GF-D8 (cell line): ENCODE measurements around the gene FIG4.

Source experiments
- DNase-seq: peaks from one replicate; lab custom pipeline; 2025; lab: John Stamatoyannopoulos, UW

Gene FIG4

GRCh38 chr6:109760208-109760607 lies 69.1 kb downstream of the FIG4 start:
- DNase-seq = no peak

- DNase-seq = no peak
Observed at GRCh38 chr6:109762166-109762565, 71.1 kb downstream of the FIG4 start.

- no peak for DNase-seq
Observed at GRCh38 chr6:109762769-109763441, 71.8 kb downstream of the FIG4 start.

- no peak for DNase-seq
Observed at GRCh38 chr6:109766167-109766566, 75.1 kb downstream of the FIG4 start.

GRCh38 chr6:109767961-109768360 lies 76.9 kb downstream of the FIG4 start:
- DNase-seq = no peak

GRCh38 chr6:109768485-109768884 lies 77.4 kb downstream of the FIG4 start:
- DNase-seq = no peak

- no peak for DNase-seq
Observed at GRCh38 chr6:109769213-109769612, 78.1 kb downstream of the FIG4 start.

GRCh38 chr6:109770047-109770446 lies 79.0 kb downstream of the FIG4 start:
- no peak for DNase-seq

- DNase-seq = no peak
Observed at GRCh38 chr6:109770779-109771178, 79.7 kb downstream of the FIG4 start.

- peak; percentile 84 for DNase-seq
Observed at GRCh38 chr6:109771939-109772755, 81.1 kb downstream of the FIG4 start.

- DNase-seq = no peak
Observed at GRCh38 chr6:109772883-109773431, 81.9 kb downstream of the FIG4 start.

- peak; percentile 11 for DNase-seq
Observed at GRCh38 chr6:109781001-109781400, 89.9 kb downstream of the FIG4 start.

GRCh38 chr6:109782491-109782999 lies 91.4 kb downstream of the FIG4 start:
- DNase-seq = no peak

- DNase-seq = no peak
Observed at GRCh38 chr6:109783250-109783986, 92.3 kb downstream of the FIG4 start.

- no peak for DNase-seq
Observed at GRCh38 chr6:109787312-109787711, 96.2 kb downstream of the FIG4 start.

- no peak for DNase-seq
Observed at GRCh38 chr6:109788687-109789086, 97.6 kb downstream of the FIG4 start.

- DNase-seq = no peak
Observed at GRCh38 chr6:109790131-109790530, 99.0 kb downstream of the FIG4 start.

- DNase-seq = no peak
Observed at GRCh38 chr6:109791301-109791700, 100.2 kb downstream of the FIG4 start.

- DNase-seq = no peak
Observed at GRCh38 chr6:109793021-109793420, 101.9 kb downstream of the FIG4 start.

GRCh38 chr6:109793792-109794191 lies 102.7 kb downstream of the FIG4 start:
- DNase-seq = no peak

GRCh38 chr6:109794201-109794923 lies 103.3 kb downstream of the FIG4 start:
- DNase-seq = no peak
